AG04450 (cell line): Measurements from ENCODE around the gene SLC66A1. TPM values are rescaled to one million over a fixed set of nuclear protein-coding genes. Genes with fewer than 3 reads are reported as not detected.

Experiments
- CTCF ChIA-PET: fragments of 300-600, 350-600 bp; formaldehyde crosslinking; extraction: SDS; loops from one replicate; lab custom pipeline; 2022; ENCODE audit warnings: antibody characterized with exemption, inconsistent platforms; lab: Charles Lee
- POLR2A ChIA-PET: fragments of 350-600 bp; formaldehyde crosslinking; extraction: SDS; loops from one replicate; lab custom pipeline; 2021; ENCODE audit warnings: antibody characterized with exemption, inconsistent platforms; lab: Yijun Ruan, JAX
- DNase-seq: peaks from one replicate; pipeline ENCODE4 v3.0.0-alpha.2; 2011; ENCODE audit warnings: low read depth, low spot score
- H3K27ac ChIP-seq: one replicate; pipeline ENCODE4 v1.5.1; 2012; ENCODE audit warnings: low read depth, low read length, control low read depth
- H3K27me3 ChIP-seq: one replicate; pipeline ENCODE4 v1.6.0; 2012; ENCODE audit warnings: low read length; ENCODE audit not compliant: control insufficient read depth, insufficient read depth
- H3K4me3 ChIP-seq: 2 replicates; pipeline ENCODE4 v1.5.1; 2011; ENCODE audit warnings: mild to moderate bottlenecking, low read depth, low read length, control low read depth
- H3K9me3 ChIP-seq: 2 replicates; pipeline ENCODE4 v1.5.1; 2012; ENCODE audit warnings: low read length; ENCODE audit not compliant: control insufficient read depth, insufficient read depth
- polyA plus RNA-seq: library from polyadenylated mRNA; depleted of rRNA; stranded (reverse); fragments of >200 nt; gene quantifications from 2 replicates; pipeline ENCODE4 v1.2.3, GENCODE V29; 2011
- TF ChIP-seq, protein P1 (sequence below): IDR thresholded peaks from 2 replicates; pipeline ENCODE4 v1.5.1; 2011; ENCODE audit warnings: low read depth, low read length, control low read depth, inconsistent platforms

SLC66A1 gene
- polyA plus RNA-seq, 1 experiment = 11.5 TPM

DNA sequence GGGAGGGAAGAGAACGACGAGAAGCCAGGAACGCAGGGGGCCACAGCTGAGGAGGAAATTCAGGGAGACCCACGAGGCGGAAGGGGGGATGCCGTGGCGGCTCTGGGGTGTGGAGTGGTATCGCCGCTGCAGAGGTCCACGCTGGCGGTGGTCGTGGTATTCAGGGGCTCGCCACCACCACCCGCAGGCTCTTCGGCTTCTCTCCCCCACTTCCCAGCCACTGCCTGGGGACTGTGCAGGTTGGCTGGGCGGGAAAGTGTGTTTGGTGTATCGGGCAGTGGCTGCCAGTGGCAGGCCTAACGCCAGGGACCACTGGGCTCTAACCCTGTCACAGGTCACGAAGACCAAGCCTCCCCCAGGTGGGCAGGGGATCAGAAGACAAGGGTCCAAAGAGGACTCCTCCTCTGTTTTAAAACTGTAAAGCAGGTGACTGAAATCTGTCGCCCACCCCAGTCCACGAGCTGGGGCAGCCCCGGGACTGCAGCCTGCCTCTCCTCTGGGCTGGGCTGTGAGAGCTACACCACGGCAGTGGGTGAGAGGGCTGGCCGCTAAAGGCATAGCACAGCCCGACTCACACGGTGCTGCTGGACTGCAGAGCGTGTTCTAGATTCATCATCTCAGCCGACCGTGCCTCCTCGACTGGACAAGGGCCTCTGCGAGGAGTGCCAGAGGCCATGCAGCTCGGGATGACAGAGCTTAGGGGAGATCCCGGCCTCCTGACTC, 30.9 kb downstream of the SLC66A1 start:
- POLR2A ChIA-PET = no interaction called here
- H3K27ac ChIP-seq = no peak overlapping the region
- no peak overlapping the region for H3K4me3 ChIP-seq
- CTCF ChIA-PET = interaction anchor here (0.8 to 9.7 kb wide), 4 partner anchors 127 to 362 kb away, joined by 3 to 45 read pairs (median 6); no protein-coding TSS in a partner anchor
- TF ChIP-seq, protein P1, sequence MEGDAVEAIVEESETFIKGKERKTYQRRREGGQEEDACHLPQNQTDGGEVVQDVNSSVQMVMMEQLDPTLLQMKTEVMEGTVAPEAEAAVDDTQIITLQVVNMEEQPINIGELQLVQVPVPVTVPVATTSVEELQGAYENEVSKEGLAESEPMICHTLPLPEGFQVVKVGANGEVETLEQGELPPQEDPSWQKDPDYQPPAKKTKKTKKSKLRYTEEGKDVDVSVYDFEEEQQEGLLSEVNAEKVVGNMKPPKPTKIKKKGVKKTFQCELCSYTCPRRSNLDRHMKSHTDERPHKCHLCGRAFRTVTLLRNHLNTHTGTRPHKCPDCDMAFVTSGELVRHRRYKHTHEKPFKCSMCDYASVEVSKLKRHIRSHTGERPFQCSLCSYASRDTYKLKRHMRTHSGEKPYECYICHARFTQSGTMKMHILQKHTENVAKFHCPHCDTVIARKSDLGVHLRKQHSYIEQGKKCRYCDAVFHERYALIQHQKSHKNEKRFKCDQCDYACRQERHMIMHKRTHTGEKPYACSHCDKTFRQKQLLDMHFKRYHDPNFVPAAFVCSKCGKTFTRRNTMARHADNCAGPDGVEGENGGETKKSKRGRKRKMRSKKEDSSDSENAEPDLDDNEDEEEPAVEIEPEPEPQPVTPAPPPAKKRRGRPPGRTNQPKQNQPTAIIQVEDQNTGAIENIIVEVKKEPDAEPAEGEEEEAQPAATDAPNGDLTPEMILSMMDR = no peak
- no peaks in the 10 kb centered on the region; the same call in 1 of the 2 replicates for H3K9me3 ChIP-seq
- DNase-seq = no peak
- H3K27me3 ChIP-seq = no peaks in the 10 kb centered on the region

GRCh38 chr1:19343617-19344350, 31.7 kb downstream of the SLC66A1 start:
- CTCF ChIA-PET = interaction anchor here (0.9 to 9.7 kb wide), 8 partner anchors 11 to 361 kb away, joined by 3 to 45 read pairs (median 6); no protein-coding TSS in a partner anchor
- Histone ChIP-seq H3K4me3 (no peak overlapping the region), H3K27me3 (no peaks in the 10 kb centered on the region), H3K27ac (no peak overlapping the region), H3K9me3 (no peaks in the 10 kb centered on the region; the same call in 1 of the 2 replicates)
- TF ChIP-seq, protein P1 = no peak
- POLR2A ChIA-PET = no interaction called here
- no peak for DNase-seq

GRCh38 chr1:19344372-19344810, 32.3 kb downstream of the SLC66A1 start:
- Histone ChIP-seq H3K27ac (no peak overlapping the region), H3K9me3 (no peaks in the 10 kb centered on the region; the same call in 1 of the 2 replicates), H3K4me3 (no peak overlapping the region), H3K27me3 (no peaks in the 10 kb centered on the region)
- CTCF ChIA-PET = interaction anchor here (0.6 to 9.7 kb wide), 9 partner anchors 10 to 360 kb away, joined by 3 to 45 read pairs (median 6); no protein-coding TSS in a partner anchor
- DNase-seq = no peak
- TF ChIP-seq, protein P1 = peak; percentile 85
- POLR2A ChIA-PET = no interaction called here

- Histone ChIP-seq H3K9me3 (no peaks in the 10 kb centered on the region; the same call in 1 of the 2 replicates), H3K27me3 (no peaks in the 10 kb centered on the region), H3K4me3 (no peak overlapping the region), H3K27ac (no peak overlapping the region)
- TF ChIP-seq, protein P1 = no peak
- no peak for DNase-seq
- CTCF ChIA-PET = interaction anchor here (0.6 to 9.7 kb wide), 8 partner anchors 10 to 360 kb away, joined by 3 to 45 read pairs (median 6); no protein-coding TSS in a partner anchor
- POLR2A ChIA-PET = no interaction called here
These were observed 32.7 kb downstream of the SLC66A1 start for GRCh38 chr1:19344831-19345230.
